Embryonic facial prominence (tissue), 1 donor: ENCODE measurements around the gene DLGAP5.

Source experiments
- DNase-seq: peaks from one replicate; pipeline ENCODE4 v3.0.0-alpha.2; 2016; ENCODE audit errors: extremely low spot score

Gene DLGAP5

GRCh38 chr14:55180434-55180833 is 11.0 kb downstream of the DLGAP5 start:
- no peak for DNase-seq

GRCh38 chr14:55180006-55180405 is 11.4 kb downstream of the DLGAP5 start:
- DNase-seq: no peak

- DNase-seq: no peak
Measured at GRCh38 chr14:55170526-55170925, 20.9 kb downstream of the DLGAP5 start.

- peak; percentile 34 for DNase-seq
Measured at GRCh38 chr14:55160989-55161388, 30.4 kb downstream of the DLGAP5 start.

GRCh38 chr14:55158412-55158811 is 33.0 kb downstream of the DLGAP5 start:
- no peak for DNase-seq

GRCh38 chr14:55157080-55157479 is 34.3 kb downstream of the DLGAP5 start:
- no peak for DNase-seq

- DNase-seq: no peak
Measured at GRCh38 chr14:55153951-55154350, 37.4 kb downstream of the DLGAP5 start.

- DNase-seq: no peak
Measured at GRCh38 chr14:55152052-55152753, 39.2 kb downstream of the DLGAP5 start.

GRCh38 chr14:55151601-55152000 is 39.8 kb downstream of the DLGAP5 start:
- no peak for DNase-seq

- DNase-seq: no peak
Measured at GRCh38 chr14:55146425-55146824, 45.0 kb downstream of the DLGAP5 start.

GRCh38 chr14:55142466-55142865 is 48.9 kb downstream of the DLGAP5 start:
- no peak for DNase-seq

- no peak for DNase-seq
Measured at GRCh38 chr14:55141825-55142224, 49.6 kb downstream of the DLGAP5 start.

- DNase-seq: no peak
Measured at GRCh38 chr14:55139696-55140509, 51.5 kb downstream of the DLGAP5 start.

- no peak for DNase-seq
Measured at GRCh38 chr14:55139141-55139540, 52.2 kb downstream of the DLGAP5 start.

- DNase-seq: no peak
Measured at GRCh38 chr14:55138091-55138490, 53.3 kb downstream of the DLGAP5 start.

- DNase-seq: no peak
Measured at GRCh38 chr14:55136885-55137786, 54.2 kb downstream of the DLGAP5 start.

- no peak for DNase-seq
Measured at GRCh38 chr14:55136241-55136640, 55.1 kb downstream of the DLGAP5 start.

- DNase-seq: no peak
Measured at GRCh38 chr14:55133416-55133815, 58.0 kb downstream of the DLGAP5 start.

- DNase-seq: no peak
Measured at GRCh38 chr14:55131370-55132137, 59.8 kb downstream of the DLGAP5 start.

- no peak for DNase-seq
Measured at GRCh38 chr14:55130196-55130550, 61.2 kb downstream of the DLGAP5 start.

GRCh38 chr14:55129428-55130195 is 61.8 kb downstream of the DLGAP5 start:
- DNase-seq: no peak
